ENCODE results near the gene NOVA1. TPM values are rescaled to one million over a fixed set of nuclear protein-coding genes. Genes with fewer than 3 reads are reported as not detected.
A peak's percentile ranks its signal among the peaks of the same experiment; 100 is the strongest.

The NOVA1 gene
- polyA plus RNA-seq, 2 of the 4 experiments (the other 2 are of a cell fraction): 5.1 to 9.8 TPM

DNA sequence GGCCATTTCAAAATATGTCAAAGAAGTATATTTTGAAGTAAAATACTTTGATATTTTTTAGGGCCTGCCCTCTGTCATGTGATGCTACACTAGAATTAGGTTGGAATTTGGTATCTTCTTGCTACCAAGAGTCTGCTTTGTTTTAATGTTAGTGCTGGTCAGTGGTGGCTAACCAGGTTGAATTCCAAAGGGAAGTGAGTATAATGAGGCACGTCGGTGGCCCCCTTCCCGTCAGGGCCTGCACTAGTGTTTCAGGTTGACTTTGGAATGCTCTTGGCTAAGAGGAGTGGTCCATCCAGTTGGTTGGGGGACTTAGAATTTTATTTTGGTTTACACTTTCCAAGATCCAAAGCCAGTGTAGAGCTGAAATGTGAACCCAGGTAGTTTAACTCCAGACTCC, 185.4 kb downstream of the NOVA1 start:
- Histone ChIP-seq H3K27ac (no peak overlapping the region), H3K4me2 (no peak overlapping the region), H3K9me3 (no peaks in the 10 kb centered on the region), H3K4me3 (no peak overlapping the region), H3K4me1 (no peaks in the 10 kb centered on the region)
- WGBS (ENCODE audit: missing lambda C conversion rate): 72% methylated on average over 3 of the region's 3 CpGs
- DNase-seq (ENCODE audit: low read depth in 1 of 2, low spot score in 1 of 2) (no peak), ATAC-seq (no peak), FAIRE-seq (no peak)
- ChIA-PET CTCF (interaction anchor here (1.4 kb wide), 1 partner anchor 18 kb away, joined by 4 read pairs; no protein-coding TSS in a partner anchor), POLR2A (no interaction called here)
- TF ChIP-seq ZNF302 (CRISPR knock-in tag; IDR thresholded peaks at IDR 0.05) (no peak), MYC (IDR thresholded peaks at IDR 0.05; ENCODE audit: borderline replicate concordance, low read length) (no peak), TFCP2L1 (CRISPR knock-in tag; IDR thresholded peaks at IDR 0.05) (no peak), FOXS1 (CRISPR knock-in tag; IDR thresholded peaks at IDR 0.05) (no peak), FOSL2 (IDR thresholded peaks at IDR 0.05) (no peak), FOSL2 (CRISPR knock-in tag; IDR thresholded peaks at IDR 0.05) (no peak), CTCF (IDR thresholded peaks at IDR 0.05) (no peak), SMC3 (IDR thresholded peaks at IDR 0.05) (no peak), CEBPB (IDR thresholded peaks at IDR 0.05) (no peak), CHD4 (IDR thresholded peaks at IDR 0.05; ENCODE audit: borderline replicate concordance) (no peak), JUN (IDR thresholded peaks at IDR 0.05) (no peak), HOXB5 (CRISPR knock-in tag; IDR thresholded peaks at IDR 0.05) (no peak), HEYL (CRISPR knock-in tag; IDR thresholded peaks at IDR 0.05) (no peak), RCOR1 (IDR thresholded peaks at IDR 0.05; ENCODE audit: low read depth, low read length) (no peak), RFX5 (IDR thresholded peaks at IDR 0.05) (no peak), RARB (CRISPR knock-in tag; IDR thresholded peaks at IDR 0.05) (no peak), CBX8 (IDR thresholded peaks at IDR 0.05) (no peak)
- TF ChIP-seq, protein P1, sequence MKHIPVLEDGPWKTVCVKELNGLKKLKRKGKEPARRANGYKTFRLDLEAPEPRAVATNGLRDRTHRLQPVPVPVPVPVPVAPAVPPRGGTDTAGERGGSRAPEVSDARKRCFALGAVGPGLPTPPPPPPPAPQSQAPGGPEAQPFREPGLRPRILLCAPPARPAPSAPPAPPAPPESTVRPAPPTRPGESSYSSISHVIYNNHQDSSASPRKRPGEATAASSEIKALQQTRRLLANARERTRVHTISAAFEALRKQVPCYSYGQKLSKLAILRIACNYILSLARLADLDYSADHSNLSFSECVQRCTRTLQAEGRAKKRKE (CRISPR knock-in tag; IDR thresholded peaks at IDR 0.05; ENCODE audit: low read depth): no peak
- TF ChIP-seq, protein P2, sequence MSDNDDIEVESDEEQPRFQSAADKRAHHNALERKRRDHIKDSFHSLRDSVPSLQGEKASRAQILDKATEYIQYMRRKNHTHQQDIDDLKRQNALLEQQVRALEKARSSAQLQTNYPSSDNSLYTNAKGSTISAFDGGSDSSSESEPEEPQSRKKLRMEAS (IDR thresholded peaks at IDR 0.05): no peak

DNA sequence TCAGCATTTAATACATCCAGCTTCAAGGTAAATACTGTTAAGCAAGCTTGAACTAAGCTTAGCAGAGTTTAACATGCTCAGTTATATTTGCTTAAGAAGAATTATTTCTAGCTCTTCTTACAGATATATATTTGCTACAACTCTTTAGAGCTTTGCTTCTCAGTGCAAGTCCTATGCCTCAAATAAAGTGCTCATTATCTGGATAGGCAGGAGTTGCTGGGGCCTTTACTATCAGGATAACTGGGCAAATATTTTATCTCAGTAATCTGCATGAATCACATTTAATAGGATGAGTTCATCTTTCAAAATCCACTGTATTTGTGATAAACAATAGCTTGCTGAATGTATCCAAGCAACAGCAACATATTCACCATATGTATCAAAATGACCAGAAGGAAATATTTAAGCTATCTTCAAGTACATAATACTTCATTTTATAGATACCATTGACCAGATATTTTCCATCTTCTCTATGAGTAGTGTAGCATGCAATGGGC, 187.6 kb downstream of the NOVA1 start:
- ChIA-PET POLR2A (no interaction called here), CTCF (interaction anchor here (1.7 kb wide), 1 partner anchor 575 kb away, joined by 5 read pairs; no protein-coding TSS in a partner anchor)
- Histone ChIP-seq H3K4me1 (no peaks in the 10 kb centered on the region), H3K4me2 (no peak overlapping the region), H3K9me3 (no peaks in the 10 kb centered on the region), H3K27ac (no peak overlapping the region), H3K4me3 (no peak overlapping the region)
- TF ChIP-seq FOSL2 (IDR thresholded peaks at IDR 0.05): no peak
- TF ChIP-seq FOSL2 (CRISPR knock-in tag; IDR thresholded peaks at IDR 0.05): 0 out of 2 replicates have a peak, but pooled peaks have one; percentile 14
- no peak for TF ChIP-seq EHF (CRISPR knock-in tag; IDR thresholded peaks at IDR 0.05)
- ATAC-seq (no peak), FAIRE-seq (no peak), DNase-seq (ENCODE audit: low read depth in 1 of 2, low spot score in 1 of 2) (no peak)

GRCh38 chr14:26404927-26405326, 192.9 kb downstream of the NOVA1 start:
- DNase-seq (ENCODE audit: low read depth in 1 of 2, low spot score in 1 of 2): no peak
- Histone ChIP-seq H3K4me2 (no peak overlapping the region), H3K4me3 (no peak overlapping the region), H3K27ac (no peak overlapping the region), H3K4me1 (no peaks in the 10 kb centered on the region), H3K9me3 (no peaks in the 10 kb centered on the region)
- WGBS (ENCODE audit: missing lambda C conversion rate): 46% methylated on average over 7 of the region's 7 CpGs
- no peak for FAIRE-seq
- no peak for ATAC-seq
- no peak for TF ChIP-seq GATA3 (IDR thresholded peaks at IDR 0.05; ENCODE audit: borderline replicate concordance)
- TF ChIP-seq TFCP2L1 (CRISPR knock-in tag; IDR thresholded peaks at IDR 0.05): no peak
- TF ChIP-seq RAD21 (conservative IDR thresholded peaks at IDR 0.05 in 1 of 2, IDR thresholded peaks at IDR 0.05 in 1 of 2): no peak
- TF ChIP-seq FOSL2 (IDR thresholded peaks at IDR 0.05): no peak
- TF ChIP-seq FOSL2 (CRISPR knock-in tag; IDR thresholded peaks at IDR 0.05): no peak
- TF ChIP-seq FOSB (CRISPR knock-in tag; IDR thresholded peaks at IDR 0.05): no peak
- no peak for TF ChIP-seq EHMT2 (IDR thresholded peaks at IDR 0.05; ENCODE audit: low read depth)
- TF ChIP-seq FOXS1 (CRISPR knock-in tag; IDR thresholded peaks at IDR 0.05): no peak
- no peak for TF ChIP-seq NPAS2 (CRISPR knock-in tag; IDR thresholded peaks at IDR 0.05; ENCODE audit: borderline replicate concordance)
- no peak for TF ChIP-seq MAZ (IDR thresholded peaks at IDR 0.05; ENCODE audit: borderline replicate concordance, low read depth, low read length)
- no peak for TF ChIP-seq RCOR1 (IDR thresholded peaks at IDR 0.05; ENCODE audit: low read depth, low read length)
- no peak for TF ChIP-seq SREBF2 (IDR thresholded peaks at IDR 0.05)
- TF ChIP-seq HOXB5 (CRISPR knock-in tag; IDR thresholded peaks at IDR 0.05): no peak
- TF ChIP-seq, protein P3, sequence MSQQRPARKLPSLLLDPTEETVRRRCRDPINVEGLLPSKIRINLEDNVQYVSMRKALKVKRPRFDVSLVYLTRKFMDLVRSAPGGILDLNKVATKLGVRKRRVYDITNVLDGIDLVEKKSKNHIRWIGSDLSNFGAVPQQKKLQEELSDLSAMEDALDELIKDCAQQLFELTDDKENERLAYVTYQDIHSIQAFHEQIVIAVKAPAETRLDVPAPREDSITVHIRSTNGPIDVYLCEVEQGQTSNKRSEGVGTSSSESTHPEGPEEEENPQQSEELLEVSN (IDR thresholded peaks at IDR 0.05; ENCODE audit: borderline replicate concordance, low read depth): no peak
- TF ChIP-seq HOXB13 (CRISPR knock-in tag; IDR thresholded peaks at IDR 0.05; ENCODE audit: low read depth): no peak
- TF ChIP-seq EHF (CRISPR knock-in tag; IDR thresholded peaks at IDR 0.05): no peak
- no peak for TF ChIP-seq NR3C1 (IDR thresholded peaks at IDR 0.05)
- no peak for TF ChIP-seq ZSCAN20 (CRISPR knock-in tag; IDR thresholded peaks at IDR 0.05)
- no peak for TF ChIP-seq HEYL (CRISPR knock-in tag; IDR thresholded peaks at IDR 0.05)
- ChIA-PET POLR2A (no interaction called here), CTCF (interaction anchor here (1.0 kb wide), 1 partner anchor 11 kb away, joined by 3 read pairs; no protein-coding TSS in a partner anchor)
